ACC112 (cell line): Measurements from ENCODE around the gene RPL18.
"Not testable (repeated sequence)": the region's sequence is repeated elsewhere in the genome, so short reads cannot be mapped to it uniquely, and the experiment has no call there.

ENCODE experiments used
- H2AFZ ChIP-seq: fragments of 200-600 bp; sonication (generic); one replicate; pipeline ENCODE4 v1.6.0; 2017; ENCODE audit warnings: antibody characterized with exemption, low read length; ENCODE audit not compliant: unreplicated experiment
- H3K27ac ChIP-seq: fragments of 200-600 bp; sonication (generic); 2 replicates; pipeline ENCODE4 v1.5.1; 2014; ENCODE audit warnings: low read depth, mild to moderate bottlenecking, antibody characterized with exemption, low read length, moderate library complexity
- H3K27me3 ChIP-seq: fragments of 200-600 bp; sonication (generic); 2 replicates; pipeline ENCODE4 v1.6.1; 2014; ENCODE audit warnings: mild to moderate bottlenecking, antibody characterized with exemption, low read length, moderate library complexity, mixed read lengths; ENCODE audit not compliant: insufficient read depth
- H3K36me3 ChIP-seq: fragments of 200-600 bp; sonication (generic); 2 replicates; pipeline ENCODE4 v1.6.1; 2016; ENCODE audit warnings: mild to moderate bottlenecking, antibody characterized with exemption, low read length, moderate library complexity, mixed read lengths; ENCODE audit not compliant: insufficient read depth
- H3K4me1 ChIP-seq: fragments of 200-600 bp; sonication (generic); one replicate; pipeline ENCODE4 v1.6.1; 2016; ENCODE audit warnings: low read length, mixed read lengths; ENCODE audit not compliant: insufficient read depth, unreplicated experiment, control insufficient read depth
- H3K4me3 ChIP-seq: fragments of 200-600 bp; sonication (generic); 2 replicates; pipeline ENCODE4 v1.5.1; 2014; ENCODE audit warnings: mild to moderate bottlenecking, low read depth, low read length
- H3K79me2 ChIP-seq: fragments of 200-600 bp; sonication (generic); one replicate; pipeline ENCODE4 v1.6.0; 2016; ENCODE audit warnings: low read length; ENCODE audit not compliant: control insufficient read depth, unreplicated experiment, insufficient read depth

The RPL18 gene

GRCh38 chr19:48635263-48635965, 16.4 kb upstream of the RPL18 start:
- Histone ChIP-seq H2AFZ (peak overlapping the region; percentile 14), H3K4me3 (peak overlapping the region; percentile 76), H3K27me3 (no peaks in the 10 kb centered on the region; the same call in 1 of the 2 replicates), H3K27ac (peak overlapping the region; percentile 65), H3K36me3 (no peaks in the 10 kb centered on the region), H3K4me1 (peaks cover 25% of the 10 kb centered on the region), H3K79me2 (no peaks in the 10 kb centered on the region)

GRCh38 chr19:48634424-48635262, 15.7 kb upstream of the RPL18 start:
- Histone ChIP-seq H3K4me3 (peak overlapping the region; percentile 76), H3K27me3 (no peaks in the 10 kb centered on the region; the same call in 1 of the 2 replicates), H3K4me1 (peaks cover 25% of the 10 kb centered on the region), H2AFZ (peak overlapping the region; percentile 85), H3K36me3 (no peaks in the 10 kb centered on the region), H3K27ac (peak overlapping the region; percentile 71), H3K79me2 (no peaks in the 10 kb centered on the region)

- Histone ChIP-seq H3K4me1 (peaks cover 25% of the 10 kb centered on the region), H2AFZ (peak overlapping the region; percentile 85), H3K27me3 (no peaks in the 10 kb centered on the region), H3K36me3 (no peaks in the 10 kb centered on the region), H3K4me3 (peak overlapping the region; percentile 76), H3K79me2 (no peaks in the 10 kb centered on the region), H3K27ac (peak overlapping the region; percentile 71)
These were observed 15.0 kb upstream of the RPL18 start for GRCh38 chr19:48634036-48634342.

GRCh38 chr19:48633148-48634035, 14.4 kb upstream of the RPL18 start:
- Histone ChIP-seq H3K4me1 (peaks cover 25% of the 10 kb centered on the region), H3K4me3 (peak overlapping the region; percentile 76), H3K27ac (peak overlapping the region; percentile 71; the same call in 1 of the 2 replicates)

GRCh38 chr19:48632692-48633147, 13.7 kb upstream of the RPL18 start:
- H3K27ac ChIP-seq: no peak overlapping the region
- peaks cover 25% of the 10 kb centered on the region for H3K4me1 ChIP-seq
- no peaks in the 10 kb centered on the region for H3K36me3 ChIP-seq

More at GRCh38 chr19:48633148-48634035, 14.4 kb upstream of the RPL18 start:
- Histone ChIP-seq H2AFZ (no peak overlapping the region), H3K79me2 (no peaks in the 10 kb centered on the region), H3K36me3 (no peaks in the 10 kb centered on the region), H3K27me3 (no peaks in the 10 kb centered on the region)

GRCh38 chr19:48632286-48632685, 13.3 kb upstream of the RPL18 start:
- not testable (repeated sequence) for H3K36me3 ChIP-seq, H2AFZ ChIP-seq, H3K27ac ChIP-seq, H3K4me3 ChIP-seq, H3K27me3 ChIP-seq, H3K79me2 ChIP-seq
- peaks cover 25% of the 10 kb centered on the region for H3K4me1 ChIP-seq

More at GRCh38 chr19:48632692-48633147, 13.7 kb upstream of the RPL18 start:
- Histone ChIP-seq H3K4me3 (no peak overlapping the region), H3K79me2 (no peaks in the 10 kb centered on the region), H3K27me3 (no peaks in the 10 kb centered on the region), H2AFZ (no peak overlapping the region)

- H3K27ac ChIP-seq: no peak overlapping the region
- peaks cover 25% of the 10 kb centered on the region for H3K4me1 ChIP-seq
- no peak overlapping the region for H3K4me3 ChIP-seq
These were observed 12.2 kb upstream of the RPL18 start for GRCh38 chr19:48631225-48631624.

GRCh38 chr19:48630296-48631063, 11.5 kb upstream of the RPL18 start:
- no peak overlapping the region for H3K27ac ChIP-seq

More at GRCh38 chr19:48631225-48631624, 12.2 kb upstream of the RPL18 start:
- Histone ChIP-seq H3K27me3 (no peaks in the 10 kb centered on the region), H2AFZ (no peak overlapping the region), H3K36me3 (no peaks in the 10 kb centered on the region), H3K79me2 (no peaks in the 10 kb centered on the region)

GRCh38 chr19:48629599-48630295, 10.8 kb upstream of the RPL18 start:
- H2AFZ ChIP-seq: no peak overlapping the region
- no peak overlapping the region for H3K27ac ChIP-seq
- no peaks in the 10 kb centered on the region for H3K79me2 ChIP-seq
- H3K4me1 ChIP-seq: peaks cover 20% of the 10 kb centered on the region
- H3K4me3 ChIP-seq: no peak overlapping the region
- no peaks in the 10 kb centered on the region for H3K27me3 ChIP-seq
- no peaks in the 10 kb centered on the region for H3K36me3 ChIP-seq

More at GRCh38 chr19:48630296-48631063, 11.5 kb upstream of the RPL18 start:
- Histone ChIP-seq H3K79me2 (no peaks in the 10 kb centered on the region), H3K4me1 (peaks cover 25% of the 10 kb centered on the region), H3K27me3 (no peaks in the 10 kb centered on the region), H3K36me3 (no peaks in the 10 kb centered on the region), H2AFZ (no peak overlapping the region), H3K4me3 (no peak overlapping the region)
